ENCODE results near the gene LYPD4.

- no peak for TF ChIP-seq SP1 (IDR thresholded peaks at IDR 0.05)
- no peak for TF ChIP-seq L3MBTL2 (conservative IDR thresholded peaks at IDR 0.05)
- TF ChIP-seq BHLHE40 (IDR thresholded peaks at IDR 0.05; ENCODE audit: borderline replicate concordance) = no peak
- no peak for TF ChIP-seq ELF4 (IDR thresholded peaks at IDR 0.05)
- no peak for TF ChIP-seq ARNT (IDR thresholded peaks at IDR 0.05)
- no peak for TF ChIP-seq PKNOX1 (IDR thresholded peaks at IDR 0.05)
Measured at GRCh38 chr19:41879670-41880328, 35.3 kb upstream of the LYPD4 start.
